ENCODE data around the gene LMTK2.

GRCh38 chr7:98128346-98128745, 21.7 kb downstream of the LMTK2 start:
- no peak for TF ChIP-seq POLR2A (IDR thresholded peaks at IDR 0.05; ENCODE audit: low read length)
- no peak for TF ChIP-seq GATA1 (IDR thresholded peaks at IDR 0.05; ENCODE audit: low read depth, low read length)
